Measurements from ENCODE around the gene ANTKMT.
"Not testable (repeated sequence)": the region's sequence is repeated elsewhere in the genome, so short reads cannot be mapped to it uniquely, and the experiment has no call there.

Gene ANTKMT

GRCh38 chr16:704552-705380 is 16.2 kb upstream of the ANTKMT start:
- Mint-ChIP-seq H3K36me3 (no peaks in the 10 kb centered on the region), H3K4me1 (peaks cover 6% of the 10 kb centered on the region), H3K27me3 (peaks cover 24% of the 10 kb centered on the region), H3K9me3 (no peaks in the 10 kb centered on the region), H3K4me3 (no peak overlapping the region), H3K27ac (no peak overlapping the region)

- Mint-ChIP-seq H3K4me1 (peaks cover 6% of the 10 kb centered on the region), H3K9me3 (no peaks in the 10 kb centered on the region), H3K27ac (no peak within 1 kb of the TSS), H3K4me3 (peak within 1 kb of the TSS; percentile 15), H3K27me3 (peaks cover 26% of the 10 kb centered on the region), H3K36me3 (no peaks in the 10 kb centered on the region)
Observed at GRCh38 chr16:705431-706188, 15.3 kb upstream of the ANTKMT start, which contains the start of gene FBXL16. Gene FBXL16, minus strand, starts transcription at chr16:705801. Its CDS starts 8,396 bp downstream, at chr16:697405.

GRCh38 chr16:706189-707061 is 14.5 kb upstream of the ANTKMT start:
- H3K9me3 Mint-ChIP-seq, result no peaks in the 10 kb centered on the region
- peak overlapping the region; percentile 15 for H3K4me3 Mint-ChIP-seq
- H3K27me3 Mint-ChIP-seq, result peaks cover 28% of the 10 kb centered on the region
- H3K4me1 Mint-ChIP-seq, result peaks cover 2% of the 10 kb centered on the region
- no peaks in the 10 kb centered on the region for H3K36me3 Mint-ChIP-seq
- H3K27ac Mint-ChIP-seq, result no peak overlapping the region

DNA sequence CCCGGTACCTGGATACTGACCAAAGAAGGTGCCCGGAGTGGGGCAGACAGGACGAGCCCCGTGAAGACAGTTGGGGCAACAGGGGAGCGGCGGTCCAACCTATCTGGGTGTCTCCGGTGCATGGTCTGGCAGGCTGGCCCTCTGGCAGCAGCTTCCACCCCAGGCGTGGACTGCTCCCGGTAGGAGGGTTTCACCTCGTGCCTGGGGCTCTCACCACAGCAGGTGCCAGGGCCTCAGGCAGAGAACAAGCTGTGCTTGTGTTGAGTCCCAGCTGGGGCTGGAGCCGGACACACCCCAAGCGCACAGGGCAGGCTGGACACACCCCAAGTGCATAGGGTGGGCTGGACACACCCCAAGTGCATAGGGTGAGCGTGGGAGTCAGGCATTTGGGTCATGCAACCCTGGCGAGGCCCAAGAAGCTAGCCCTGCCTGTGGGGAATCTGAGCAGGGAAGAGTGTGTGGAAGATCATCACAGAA is 13.8 kb upstream of the ANTKMT start:
- no peaks in the 10 kb centered on the region for H3K36me3 Mint-ChIP-seq
- no peaks in the 10 kb centered on the region for H3K9me3 Mint-ChIP-seq
- H3K4me1 Mint-ChIP-seq, result no peaks in the 10 kb centered on the region
- peaks cover 28% of the 10 kb centered on the region for H3K27me3 Mint-ChIP-seq
- H3K27ac Mint-ChIP-seq, result no peak overlapping the region
- no peak overlapping the region for H3K4me3 Mint-ChIP-seq

GRCh38 chr16:708019-708418 is 12.9 kb upstream of the ANTKMT start:
- Mint-ChIP-seq H3K27me3 (peaks cover 21% of the 10 kb centered on the region), H3K4me3 (no peak overlapping the region), H3K27ac (no peak overlapping the region)

GRCh38 chr16:708959-709358 is 12.0 kb upstream of the ANTKMT start:
- Mint-ChIP-seq H3K4me1 (no peaks in the 10 kb centered on the region), H3K4me3 (no peak overlapping the region), H3K27me3 (peaks cover 19% of the 10 kb centered on the region), H3K36me3 (no peaks in the 10 kb centered on the region), H3K9me3 (no peaks in the 10 kb centered on the region), H3K27ac (no peak overlapping the region)

More at GRCh38 chr16:708019-708418, 12.9 kb upstream of the ANTKMT start:
- Mint-ChIP-seq H3K36me3 (no peaks in the 10 kb centered on the region), H3K9me3 (no peaks in the 10 kb centered on the region), H3K4me1 (no peaks in the 10 kb centered on the region)

DNA sequence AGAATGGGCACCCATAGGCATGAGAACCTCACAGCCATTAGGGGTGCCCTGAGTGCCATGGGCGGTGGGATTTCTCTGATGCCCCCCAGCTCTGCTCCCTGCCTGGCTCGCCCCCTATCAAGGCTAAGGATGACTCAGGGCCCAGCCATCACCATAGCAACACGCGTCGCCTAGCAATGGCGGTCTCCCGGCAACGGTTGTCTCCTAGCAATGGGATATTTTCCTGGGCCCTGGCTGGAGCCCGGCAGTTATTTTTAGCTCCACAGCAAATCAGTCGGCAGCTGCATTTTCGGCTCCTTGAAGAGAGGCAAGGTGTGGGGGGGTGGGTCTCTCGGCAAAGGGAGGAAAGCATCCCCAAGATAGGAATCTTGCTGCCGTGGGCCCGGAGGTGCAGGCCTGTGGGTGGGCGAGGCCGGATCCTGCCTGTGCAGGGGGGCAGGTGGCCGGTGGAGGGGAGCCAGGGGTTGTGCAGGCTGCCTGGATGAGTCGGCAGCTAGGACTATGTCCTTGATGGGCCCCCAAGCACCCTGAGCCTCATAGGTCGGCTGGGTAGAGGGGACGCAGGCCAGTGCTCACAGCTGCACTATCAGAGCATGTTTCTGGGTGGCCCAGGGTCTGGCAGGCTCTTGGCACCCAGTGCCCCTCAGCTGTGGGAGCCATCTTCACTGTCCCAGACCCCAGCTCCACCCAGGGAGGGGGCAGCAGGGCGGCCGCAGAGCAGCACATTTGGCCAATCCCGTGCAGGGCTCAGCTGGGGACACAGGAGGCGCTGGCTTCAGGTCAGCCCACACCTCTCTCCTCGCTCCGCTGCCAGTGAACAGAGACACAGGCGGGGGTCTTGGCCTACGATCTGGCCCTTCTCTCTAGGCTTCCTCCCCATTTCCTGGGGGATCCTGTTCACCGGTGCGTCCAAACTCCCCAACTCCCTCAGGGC is 11.1 kb upstream of the ANTKMT start:
- no peaks in the 10 kb centered on the region for H3K36me3 Mint-ChIP-seq
- H3K27me3 Mint-ChIP-seq, result peaks cover 17% of the 10 kb centered on the region
- H3K9me3 Mint-ChIP-seq, result no peaks in the 10 kb centered on the region
- no peaks in the 10 kb centered on the region for H3K4me1 Mint-ChIP-seq
- no peak overlapping the region for H3K27ac Mint-ChIP-seq
- H3K4me3 Mint-ChIP-seq, result no peak overlapping the region

GRCh38 chr16:710500-711075 is 10.4 kb upstream of the ANTKMT start:
- H3K27me3 Mint-ChIP-seq, result peaks cover 17% of the 10 kb centered on the region
- H3K4me3 Mint-ChIP-seq, result no peak overlapping the region
- no peaks in the 10 kb centered on the region for H3K9me3 Mint-ChIP-seq
- H3K27ac Mint-ChIP-seq, result no peak overlapping the region
- H3K36me3 Mint-ChIP-seq, result no peaks in the 10 kb centered on the region
- no peaks in the 10 kb centered on the region for H3K4me1 Mint-ChIP-seq

GRCh38 chr16:711084-711483 is 9.9 kb upstream of the ANTKMT start:
- no peaks in the 10 kb centered on the region for H3K36me3 Mint-ChIP-seq
- no peak overlapping the region for H3K4me3 Mint-ChIP-seq
- H3K27me3 Mint-ChIP-seq, result peaks cover 17% of the 10 kb centered on the region
- no peak overlapping the region for H3K27ac Mint-ChIP-seq
- no peaks in the 10 kb centered on the region for H3K4me1 Mint-ChIP-seq
- no peaks in the 10 kb centered on the region for H3K9me3 Mint-ChIP-seq

DNA sequence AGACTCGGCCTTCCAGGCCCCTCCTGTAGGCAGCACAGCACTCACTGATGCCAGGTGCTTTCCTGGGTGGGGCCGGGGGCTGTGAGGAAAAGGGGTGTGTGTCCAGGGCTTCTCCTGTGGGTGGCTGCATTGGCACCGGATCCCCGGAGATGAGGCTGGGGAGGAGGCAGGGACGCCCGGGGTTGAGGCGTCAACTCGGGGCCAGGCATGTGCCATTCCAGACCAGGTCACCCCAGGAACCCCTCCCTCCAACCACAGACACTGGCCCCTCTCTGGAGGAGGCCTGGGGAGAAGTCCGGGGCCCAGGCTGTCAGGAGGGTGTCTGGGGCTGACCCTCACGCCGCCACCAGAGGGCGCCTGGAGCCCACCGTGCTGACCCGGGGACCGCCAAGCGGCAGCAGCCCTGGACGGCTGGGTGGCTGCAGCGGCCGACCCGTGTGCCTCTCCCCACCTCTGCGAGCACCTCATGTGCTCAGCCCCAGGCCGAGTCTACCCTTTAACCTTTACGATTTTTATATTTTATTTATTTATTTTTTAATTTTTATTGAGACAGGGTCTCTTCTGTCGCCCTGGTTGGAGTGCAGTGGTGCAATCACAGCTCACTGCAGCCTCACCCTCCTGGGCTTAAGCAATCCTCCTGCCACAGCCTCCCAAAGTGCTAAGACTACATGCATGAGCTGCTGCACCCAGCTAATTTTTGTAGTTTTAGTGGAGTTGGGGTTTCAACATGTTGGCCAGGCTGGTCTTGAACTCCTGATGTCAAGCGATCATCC is 9.2 kb upstream of the ANTKMT start:
- no peaks in the 10 kb centered on the region for H3K36me3 Mint-ChIP-seq
- H3K27ac Mint-ChIP-seq, result no peak overlapping the region
- H3K4me1 Mint-ChIP-seq, result peaks cover 4% of the 10 kb centered on the region
- no peaks in the 10 kb centered on the region for H3K9me3 Mint-ChIP-seq
- H3K4me3 Mint-ChIP-seq, result no peak overlapping the region
- H3K27me3 Mint-ChIP-seq, result peaks cover 16% of the 10 kb centered on the region

GRCh38 chr16:712740-713250 is 8.2 kb upstream of the ANTKMT start:
- not testable (repeated sequence) for H3K4me1 Mint-ChIP-seq, H3K4me3 Mint-ChIP-seq, H3K27ac Mint-ChIP-seq, H3K36me3 Mint-ChIP-seq, H3K9me3 Mint-ChIP-seq
- peaks cover 15% of the 10 kb centered on the region for H3K27me3 Mint-ChIP-seq

DNA sequence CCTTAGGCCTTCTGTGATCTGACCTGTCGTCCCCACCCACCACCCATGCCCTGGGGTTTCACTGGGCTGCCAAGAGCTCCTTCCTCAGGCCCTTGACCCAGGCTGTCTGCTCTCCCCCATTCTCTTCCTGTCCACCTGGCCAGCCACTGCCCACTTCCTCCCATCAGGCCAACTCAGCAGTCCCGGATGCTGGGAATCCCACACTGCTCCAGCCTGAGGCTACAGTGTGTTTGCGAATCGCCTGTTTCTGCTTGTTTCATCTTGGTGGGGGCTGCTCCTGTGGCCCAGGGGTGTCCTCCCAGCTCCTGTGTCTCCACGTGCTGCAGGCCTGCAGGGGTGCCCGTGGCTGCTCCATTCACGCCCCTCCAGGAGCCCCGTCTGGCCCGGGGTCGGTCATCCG is 6.9 kb upstream of the ANTKMT start:
- no peak overlapping the region for H3K4me3 Mint-ChIP-seq
- H3K4me1 Mint-ChIP-seq, result peaks cover 5% of the 10 kb centered on the region
- no peaks in the 10 kb centered on the region for H3K9me3 Mint-ChIP-seq
- H3K27me3 Mint-ChIP-seq, result peaks cover 8% of the 10 kb centered on the region
- no peaks in the 10 kb centered on the region for H3K36me3 Mint-ChIP-seq
- no peak overlapping the region for H3K27ac Mint-ChIP-seq

GRCh38 chr16:714558-715476 is 6.1 kb upstream of the ANTKMT start, which contains the start of gene METRN:
Gene METRN, plus strand, starts transcription at chr16:715118. Its CDS starts 172 bp downstream, at chr16:715290.
- H3K27me3 Mint-ChIP-seq, result peaks cover 6% of the 10 kb centered on the region
- H3K27ac Mint-ChIP-seq, result no peak within 1 kb of the TSS
- peaks cover 9% of the 10 kb centered on the region for H3K4me1 Mint-ChIP-seq
- H3K9me3 Mint-ChIP-seq, result no peaks in the 10 kb centered on the region
- no peaks in the 10 kb centered on the region for H3K36me3 Mint-ChIP-seq
- peak within 1 kb of the TSS; percentile 66 for H3K4me3 Mint-ChIP-seq
